Fibroblast of lung (primary cell): ENCODE measurements around the gene RIT2.

Experiments used
- EZH2 ChIP-seq: IDR thresholded peaks from 2 replicates; pipeline ENCODE4 v1.5.1; 2012; ENCODE audit warnings: low read length, control low read depth, mild to moderate bottlenecking; ENCODE audit errors: missing control alignments
- TF ChIP-seq, protein P1 (sequence below), 2 donors: IDR thresholded peaks in 1 of 2; conservative IDR thresholded peaks in 1 of 2; 1 replicate in 1 of 2; 2 replicates in 1 of 2; pipeline ENCODE4 v1.5.1; 2011 to 2012; ENCODE audit warnings: low read length in 2 of 2, control low read depth in 1 of 2, inconsistent platforms in 1 of 2, low read depth in 1 of 2, mild to moderate bottlenecking in 1 of 2

- TF ChIP-seq, protein P1, sequence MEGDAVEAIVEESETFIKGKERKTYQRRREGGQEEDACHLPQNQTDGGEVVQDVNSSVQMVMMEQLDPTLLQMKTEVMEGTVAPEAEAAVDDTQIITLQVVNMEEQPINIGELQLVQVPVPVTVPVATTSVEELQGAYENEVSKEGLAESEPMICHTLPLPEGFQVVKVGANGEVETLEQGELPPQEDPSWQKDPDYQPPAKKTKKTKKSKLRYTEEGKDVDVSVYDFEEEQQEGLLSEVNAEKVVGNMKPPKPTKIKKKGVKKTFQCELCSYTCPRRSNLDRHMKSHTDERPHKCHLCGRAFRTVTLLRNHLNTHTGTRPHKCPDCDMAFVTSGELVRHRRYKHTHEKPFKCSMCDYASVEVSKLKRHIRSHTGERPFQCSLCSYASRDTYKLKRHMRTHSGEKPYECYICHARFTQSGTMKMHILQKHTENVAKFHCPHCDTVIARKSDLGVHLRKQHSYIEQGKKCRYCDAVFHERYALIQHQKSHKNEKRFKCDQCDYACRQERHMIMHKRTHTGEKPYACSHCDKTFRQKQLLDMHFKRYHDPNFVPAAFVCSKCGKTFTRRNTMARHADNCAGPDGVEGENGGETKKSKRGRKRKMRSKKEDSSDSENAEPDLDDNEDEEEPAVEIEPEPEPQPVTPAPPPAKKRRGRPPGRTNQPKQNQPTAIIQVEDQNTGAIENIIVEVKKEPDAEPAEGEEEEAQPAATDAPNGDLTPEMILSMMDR (conservative IDR thresholded peaks at IDR 0.05 in 1 of 2, IDR thresholded peaks at IDR 0.05 in 1 of 2; ENCODE audit: low read depth in 1 of 2, low read length in 2 of 2) = no peak
- TF ChIP-seq EZH2 = no peak
Observed at GRCh38 chr18:42756214-42756613, 359.3 kb downstream of the RIT2 start.
